OCI-LY7 (cell line): ENCODE measurements around the gene ABCC4. TPM values are rescaled to one million over a fixed set of nuclear protein-coding genes. Genes with fewer than 3 reads are reported as not detected.

Experiments
- BruUV-seq: library from RNA; stranded (reverse); fragments of 400-500 nt; replicated peaks from 2 replicates; lab custom pipeline; 2021; lab: Mats Ljungman, UMichigan
- CTCF ChIA-PET: fragments of 300-600 bp; sonication (Branson Sonifier 250); formaldehyde crosslinking; loops from one replicate; lab custom pipeline; 2022; ENCODE audit warnings: antibody characterized with exemption; ENCODE audit not compliant: unreplicated experiment; lab: Charles Lee
- POLR2A ChIA-PET: fragments of 300-600 bp; sonication (Branson Sonifier 250); formaldehyde crosslinking; loops from one replicate; lab custom pipeline; 2022; ENCODE audit warnings: antibody characterized with exemption; lab: Charles Lee
- DNase-seq: peaks from one replicate; pipeline ENCODE4 v3.0.0-alpha.2; 2015; ENCODE audit warnings: low spot score
- H2AFZ ChIP-seq: fragments of 200-600 bp; sonication (generic), shearing (Covaris generic); 2 replicates; pipeline ENCODE4 v1.6.1; 2014; ENCODE audit warnings: mild to moderate bottlenecking, antibody characterized with exemption, low read length, moderate library complexity
- H3K27ac ChIP-seq: fragments of 200-600 bp; sonication (generic); 2 replicates; pipeline ENCODE4 v1.5.1; 2014; ENCODE audit warnings: mixed run types, low read depth, mild to moderate bottlenecking, moderate library complexity, low read length, inconsistent platforms; ENCODE audit not compliant: poor library complexity, severe bottlenecking
- H3K36me3 ChIP-seq: fragments of 200-600 bp; sonication (generic); 2 replicates; pipeline ENCODE4 v1.6.1; 2014; ENCODE audit warnings: mild to moderate bottlenecking, antibody characterized with exemption, low read length, moderate library complexity, mixed read lengths; ENCODE audit not compliant: insufficient read depth
- H3K4me1 ChIP-seq: fragments of 200-600 bp; sonication (generic); 2 replicates; pipeline ENCODE4 v1.5.1; 2014; ENCODE audit warnings: mild to moderate bottlenecking, low read length; ENCODE audit not compliant: insufficient read depth, poor library complexity, severe bottlenecking
- H3K4me2 ChIP-seq: fragments of 200-600 bp; sonication (generic); 2 replicates; pipeline ENCODE4 v1.6.1; 2014; ENCODE audit warnings: mild to moderate bottlenecking, low read length
- H3K4me3 ChIP-seq: fragments of 200-600 bp; sonication (generic); 2 replicates; pipeline ENCODE4 v1.5.1; 2014; ENCODE audit warnings: mild to moderate bottlenecking, low read depth, low read length; ENCODE audit not compliant: poor library complexity, severe bottlenecking
- H3K79me2 ChIP-seq: fragments of 200-600 bp; sonication (generic); 2 replicates; pipeline ENCODE4 v1.6.1; 2016; ENCODE audit warnings: low read depth, mild to moderate bottlenecking, low read length, moderate library complexity, mixed read lengths; ENCODE audit not compliant: insufficient read depth
- H3K9me2 ChIP-seq: fragments of 200-600 bp; sonication (generic); 2 replicates; pipeline ENCODE4 v1.6.1; 2016; ENCODE audit warnings: mild to moderate bottlenecking, low read length, mixed read lengths; ENCODE audit not compliant: insufficient read depth
- H3K9me3 ChIP-seq: fragments of 200-600 bp; sonication (generic); 2 replicates; pipeline ENCODE4 v1.6.1; 2014; ENCODE audit warnings: mild to moderate bottlenecking, mixed run types, low read length, mixed read lengths
- H4K20me1 ChIP-seq: fragments of 200-600 bp; sonication (generic); 2 replicates; pipeline ENCODE4 v1.6.1; 2014; ENCODE audit warnings: mild to moderate bottlenecking, antibody characterized with exemption, low read length, moderate library complexity, mixed read lengths; ENCODE audit not compliant: insufficient read depth
- CTCF ChIP-seq: fragments of 200-600 bp; sonication (generic); conservative IDR thresholded peaks from 2 replicates; pipeline ENCODE4 v1.5.1; 2014; ENCODE audit warnings: mild to moderate bottlenecking, antibody characterized with exemption, low read length, moderate library complexity, mixed read lengths
- EZH2phosphoT487 ChIP-seq: fragments of 200-600 bp; sonication (generic); IDR thresholded peaks from 2 replicates; pipeline ENCODE4 v1.6.1; 2018; ENCODE audit warnings: low read depth, borderline replicate concordance, mild to moderate bottlenecking, mixed run types, antibody characterized with exemption, low read length, moderate library complexity, mixed read lengths
- intact Hi-C: fragments of 100-400 bp; cut with micrococcal nuclease; formaldehyde crosslinking; loops from one replicate; pipeline ENCODE4 v1.10.0; 2022; ENCODE audit not compliant: unreplicated experiment
- total RNA-seq, 2 experiments: library from RNA; depleted of rRNA in 1 of 2; stranded (reverse); fragments of >200 nt in 1 of 2; shearing (Covaris generic) in 1 of 2; gene quantifications; 2 replicates each; pipeline ENCODE4 v1.2.3, GENCODE V29; 2014 to 2022

ABCC4 gene
- total RNA-seq, 2 experiments from 2014 or later: 7.3 to 7.8 TPM

GRCh38 chr13:95060014-95060519 lies 241.2 kb downstream of the ABCC4 start:
- Histone ChIP-seq H3K36me3 (no peaks in the 10 kb centered on the region), H3K9me2 (no peaks in the 10 kb centered on the region), H3K4me1 (no peaks in the 10 kb centered on the region), H4K20me1 (no peaks in the 10 kb centered on the region), H3K79me2 (no peaks in the 10 kb centered on the region), H3K4me3 (no peak overlapping the region), H2AFZ (no peak overlapping the region), H3K4me2 (no peak overlapping the region), H3K9me3 (no peaks in the 10 kb centered on the region), H3K27ac (no peak overlapping the region)
- ChIA-PET POLR2A (no interaction called here), CTCF (no interaction called here)
- DNase-seq: no peak
- intact Hi-C loops: no loop called here
- TF ChIP-seq EZH2phosphoT487: no peak
- BruUV-seq: no TSS peak

GRCh38 chr13:95059306-95059705 lies 241.9 kb downstream of the ABCC4 start:
- Histone ChIP-seq H4K20me1 (no peaks in the 10 kb centered on the region), H3K4me1 (no peaks in the 10 kb centered on the region), H3K4me2 (no peak overlapping the region), H2AFZ (no peak overlapping the region), H3K9me2 (no peaks in the 10 kb centered on the region), H3K27ac (no peak overlapping the region), H3K4me3 (no peak overlapping the region), H3K9me3 (no peaks in the 10 kb centered on the region), H3K36me3 (no peaks in the 10 kb centered on the region), H3K79me2 (no peaks in the 10 kb centered on the region)
- no TSS peak for BruUV-seq
- CTCF ChIA-PET: no interaction called here
- POLR2A ChIA-PET: no interaction called here
- no peak for DNase-seq
- TF ChIP-seq EZH2phosphoT487: no peak
- intact Hi-C loops: no loop called here

- H3K36me3 ChIP-seq: no peaks in the 10 kb centered on the region
These were observed 242.6 kb downstream of the ABCC4 start for GRCh38 chr13:95058680-95059079.

More at GRCh38 chr13:95058680-95059079, 242.6 kb downstream of the ABCC4 start:
- Histone ChIP-seq H3K79me2 (no peaks in the 10 kb centered on the region), H3K4me3 (no peak overlapping the region), H3K4me2 (no peak overlapping the region), H3K9me2 (no peaks in the 10 kb centered on the region), H3K9me3 (no peaks in the 10 kb centered on the region), H2AFZ (no peak overlapping the region), H3K27ac (no peak overlapping the region), H3K4me1 (no peaks in the 10 kb centered on the region), H4K20me1 (no peaks in the 10 kb centered on the region)
- TF ChIP-seq CTCF: no peak
- no peak for TF ChIP-seq EZH2phosphoT487
- intact Hi-C loops: no loop called here
- ChIA-PET CTCF (no interaction called here), POLR2A (interaction anchor here (0.6 kb wide), 2 partner anchors 16 to 133 kb away, joined by 3 to 4 read pairs; no protein-coding TSS in a partner anchor)
- no TSS peak for BruUV-seq
- no peak for DNase-seq
